PC-3 (cell line): ENCODE results near the gene CCDC78. TPM values are rescaled to one million over a fixed set of nuclear protein-coding genes. Genes with fewer than 3 reads are reported as not detected.

Experiments used
- ATAC-seq: fragments of 200-7000 bp; cut with Tn5 transposase; 2 replicates; pipeline ENCODE4 v1.9.1; 2020; ENCODE audit warnings: mild to moderate bottlenecking, moderate library complexity
- BruUV-seq: library from RNA; stranded (reverse); fragments of 400-500 nt; replicated peaks from 2 replicates; lab custom pipeline; 2021; lab: Mats Ljungman, UMichigan
- CTCF ChIA-PET: fragments of 300-600 bp; sonication (Branson Sonifier 250); formaldehyde crosslinking; loops from one replicate; lab custom pipeline; 2022; ENCODE audit warnings: antibody characterized with exemption; lab: Charles Lee
- POLR2A ChIA-PET: fragments of 300-600 bp; sonication (Branson Sonifier 250); formaldehyde crosslinking; loops from one replicate; lab custom pipeline; 2022; ENCODE audit warnings: antibody characterized with exemption; ENCODE audit not compliant: unreplicated experiment; lab: Charles Lee
- DNase-seq: peaks from one replicate; pipeline ENCODE4 v3.0.0-alpha.2; 2015
- H2AFZ ChIP-seq: fragments of 300-600 bp; sonication (generic); 2 replicates; pipeline ENCODE4 v1.6.0; 2016; ENCODE audit warnings: antibody characterized with exemption, low read length
- H3F3A ChIP-seq: fragments of 300-600 bp; sonication (generic); one replicate; pipeline ENCODE4 v1.6.0; 2017; ENCODE audit warnings: antibody characterized with exemption, low read length, control low read depth, mild to moderate bottlenecking; ENCODE audit not compliant: unreplicated experiment
- H3K27ac ChIP-seq: fragments of 300-600 bp; sonication (generic); 2 replicates; pipeline ENCODE4 v1.5.1; 2016; ENCODE audit warnings: mild to moderate bottlenecking, low read length
- H3K27me3 ChIP-seq: fragments of 300-600 bp; sonication (generic); 2 replicates; pipeline ENCODE4 v1.6.1; 2016; ENCODE audit warnings: low read length, mixed read lengths
- H3K36me3 ChIP-seq: fragments of 300-600 bp; sonication (generic); 2 replicates; pipeline ENCODE4 v1.6.1; 2016; ENCODE audit warnings: low read depth, mixed run types, low read length, mixed read lengths
- H3K4me1 ChIP-seq: fragments of 300-600 bp; sonication (generic); 2 replicates; pipeline ENCODE4 v1.5.1; 2016; ENCODE audit warnings: low read length; ENCODE audit not compliant: insufficient read depth
- H3K4me2 ChIP-seq: fragments of 300-600 bp; sonication (generic); 2 replicates; pipeline ENCODE4 v1.6.0; 2016; ENCODE audit warnings: low read length
- H3K4me3 ChIP-seq: fragments of 300-600 bp; sonication (generic); 2 replicates; pipeline ENCODE4 v1.5.1; 2016; ENCODE audit warnings: mild to moderate bottlenecking, low read length, mixed read lengths
- H3K79me2 ChIP-seq: fragments of 300-600 bp; sonication (generic); 2 replicates; pipeline ENCODE4 v1.6.1; 2017; ENCODE audit warnings: low read length, mixed read lengths
- H3K9ac ChIP-seq: fragments of 300-600 bp; sonication (generic); 2 replicates; pipeline ENCODE4 v1.6.0; 2016; ENCODE audit warnings: mild to moderate bottlenecking, low read length
- H3K9me2 ChIP-seq: fragments of 300-600 bp; sonication (generic); replicated peaks from 2 replicates; pipeline ENCODE4 v1.6.1; 2016; ENCODE audit warnings: mixed run types, low read length, mixed read lengths
- H3K9me3 ChIP-seq: fragments of 300-600 bp; sonication (generic); 2 replicates; pipeline ENCODE4 v1.6.1; 2016; ENCODE audit warnings: low read length, mixed read lengths
- H4K20me1 ChIP-seq: fragments of 300-600 bp; sonication (generic); 2 replicates; pipeline ENCODE4 v1.6.1; 2016; ENCODE audit warnings: low read length, mixed read lengths
- EZH2 ChIP-seq: fragments of 300-600 bp; sonication (generic); IDR thresholded peaks from one replicate; pipeline ENCODE4 v1.6.1; 2017; ENCODE audit warnings: antibody characterized with exemption, mild to moderate bottlenecking, low read length; ENCODE audit not compliant: unreplicated experiment
- EZH2phosphoT487 ChIP-seq: fragments of 300-600 bp; sonication (generic); IDR thresholded peaks from 2 replicates; pipeline ENCODE4 v1.6.1; 2018; ENCODE audit warnings: mild to moderate bottlenecking, antibody characterized with exemption, low read length, borderline replicate concordance
- intact Hi-C: fragments of 100-400 bp; cut with micrococcal nuclease; formaldehyde crosslinking; loops from 2 replicates; pipeline ENCODE4 v1.9.0; 2023
- total RNA-seq: library from RNA; depleted of rRNA; stranded (reverse); fragments of >200 nt; gene quantifications from 2 replicates; pipeline ENCODE4 v1.2.3, GENCODE V29; 2014
- TF ChIP-seq, protein P1 (sequence below): fragments of 300-600 bp; sonication (generic); conservative IDR thresholded peaks from 2 replicates; pipeline ENCODE4 v1.5.1; 2017; ENCODE audit warnings: antibody characterized with exemption, low read depth, mild to moderate bottlenecking, low read length

CCDC78 gene
- total RNA-seq, 1 experiment from 2014 or later: 3.3 TPM

DNA sequence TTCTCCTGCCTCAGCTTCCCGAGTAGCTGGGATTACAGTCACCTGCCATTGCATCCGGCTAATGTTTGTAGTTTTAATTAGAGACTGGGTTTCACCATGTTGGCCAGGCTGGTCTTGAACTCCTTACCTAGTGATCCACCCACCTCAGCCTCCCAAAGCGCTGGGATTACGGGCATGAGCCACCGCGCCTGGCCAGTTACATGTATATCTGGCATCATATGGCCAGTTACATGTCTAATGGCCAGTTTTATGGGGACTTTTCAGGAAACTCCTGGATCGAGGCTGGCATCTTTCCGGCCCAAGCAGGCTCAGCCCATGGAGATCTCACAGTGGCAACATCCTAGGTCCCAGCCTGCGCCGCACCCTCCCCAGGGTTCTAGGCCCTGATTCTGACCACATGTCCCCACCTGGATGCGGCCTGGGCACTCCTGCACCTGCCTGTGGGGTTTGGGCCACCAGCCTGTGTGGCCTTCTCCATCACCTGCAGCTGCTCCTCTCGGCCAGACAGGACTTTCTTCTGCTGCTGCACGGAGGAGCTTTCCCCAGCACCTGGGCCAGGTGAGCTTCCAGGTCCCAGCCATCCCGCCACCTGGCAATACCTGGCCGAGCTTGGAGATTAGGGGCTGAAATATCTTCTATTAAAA is 15.9 kb upstream of the CCDC78 start:
- TF ChIP-seq, protein P1, sequence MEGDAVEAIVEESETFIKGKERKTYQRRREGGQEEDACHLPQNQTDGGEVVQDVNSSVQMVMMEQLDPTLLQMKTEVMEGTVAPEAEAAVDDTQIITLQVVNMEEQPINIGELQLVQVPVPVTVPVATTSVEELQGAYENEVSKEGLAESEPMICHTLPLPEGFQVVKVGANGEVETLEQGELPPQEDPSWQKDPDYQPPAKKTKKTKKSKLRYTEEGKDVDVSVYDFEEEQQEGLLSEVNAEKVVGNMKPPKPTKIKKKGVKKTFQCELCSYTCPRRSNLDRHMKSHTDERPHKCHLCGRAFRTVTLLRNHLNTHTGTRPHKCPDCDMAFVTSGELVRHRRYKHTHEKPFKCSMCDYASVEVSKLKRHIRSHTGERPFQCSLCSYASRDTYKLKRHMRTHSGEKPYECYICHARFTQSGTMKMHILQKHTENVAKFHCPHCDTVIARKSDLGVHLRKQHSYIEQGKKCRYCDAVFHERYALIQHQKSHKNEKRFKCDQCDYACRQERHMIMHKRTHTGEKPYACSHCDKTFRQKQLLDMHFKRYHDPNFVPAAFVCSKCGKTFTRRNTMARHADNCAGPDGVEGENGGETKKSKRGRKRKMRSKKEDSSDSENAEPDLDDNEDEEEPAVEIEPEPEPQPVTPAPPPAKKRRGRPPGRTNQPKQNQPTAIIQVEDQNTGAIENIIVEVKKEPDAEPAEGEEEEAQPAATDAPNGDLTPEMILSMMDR: no peak
- TF ChIP-seq EZH2 (no peak), EZH2phosphoT487 (no peak)
- peaks cover 5% of the 10 kb centered on the region; the same call in 1 of the 2 replicates for H3K4me1 ChIP-seq
- H3K9me2 ChIP-seq: no peaks in the 10 kb centered on the region
- H3K79me2 ChIP-seq: peaks cover 12% of the 10 kb centered on the region
- no peaks in the 10 kb centered on the region for H3K36me3 ChIP-seq
- no TSS peak for BruUV-seq
- no peaks in the 10 kb centered on the region for H3F3A ChIP-seq
- ATAC-seq (no peak), DNase-seq (no peak)
- H3K9me3 ChIP-seq: no peaks in the 10 kb centered on the region
- no peak overlapping the region for H3K9ac ChIP-seq
- H3K27me3 ChIP-seq: no peaks in the 10 kb centered on the region
- no peak overlapping the region for H3K4me2 ChIP-seq
- ChIA-PET CTCF (interaction anchor here (0.6 kb wide), 1 partner anchor 14 kb away, joined by 12 read pairs; no protein-coding TSS in a partner anchor), POLR2A (no interaction called here)
- no peaks in the 10 kb centered on the region for H4K20me1 ChIP-seq
- no peak overlapping the region for H3K27ac ChIP-seq
- intact Hi-C loops: loop anchor here (5.0 kb wide), 1 partner anchor 40 kb away; no protein-coding TSS in a partner anchor
- H3K4me3 ChIP-seq: no peak overlapping the region
- H2AFZ ChIP-seq: no peak overlapping the region

DNA sequence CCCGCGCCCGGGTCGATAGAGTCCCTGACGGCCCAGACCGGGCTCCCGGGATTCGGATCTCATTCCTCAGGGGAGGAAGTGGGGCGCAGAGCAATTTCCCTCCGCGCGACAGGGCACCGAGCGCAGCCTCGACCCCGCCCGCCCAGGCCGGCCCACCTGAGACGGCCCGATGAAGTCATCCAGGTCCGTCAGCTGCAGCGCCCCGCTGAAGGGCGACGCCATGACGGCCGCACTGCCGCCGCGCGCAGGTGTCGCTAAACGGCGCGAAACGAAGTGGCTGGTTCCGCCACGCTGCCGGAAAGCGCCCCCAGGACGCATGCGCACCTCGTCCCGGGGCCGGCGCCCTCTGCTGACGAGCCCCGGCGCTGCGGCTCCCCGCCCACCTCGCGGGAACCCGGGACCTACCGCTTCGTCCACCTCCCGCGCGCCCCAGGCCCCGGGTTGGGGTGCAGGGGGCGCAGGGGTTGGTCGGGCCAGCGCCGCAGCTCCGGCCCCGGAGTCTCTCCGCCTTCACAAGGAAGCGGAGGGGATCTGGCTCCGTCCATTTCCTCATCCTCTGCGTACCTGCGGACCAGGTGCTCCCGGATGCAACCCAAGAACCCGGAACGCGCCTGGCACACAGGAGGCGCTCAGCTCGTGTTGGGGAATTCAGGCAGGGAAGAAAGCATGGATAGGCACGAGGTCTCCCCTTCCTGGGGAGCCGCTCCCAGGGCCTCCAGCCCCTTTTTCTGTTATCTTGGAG is 14.7 kb upstream of the CCDC78 start, which contains the start of gene CIAO3:
TSS of gene CIAO3 (minus strand) at position 234 of the 742 bp plus-strand sequence. CDS start at position 222, 12 bp downstream.
- no peaks in the 10 kb centered on the region for H3K27me3 ChIP-seq
- H3K79me2 ChIP-seq: peaks cover 12% of the 10 kb centered on the region
- no peaks in the 10 kb centered on the region for H3F3A ChIP-seq
- TF ChIP-seq, protein P1: peak; percentile 76
- TF ChIP-seq EZH2: no peak
- DNase-seq (peak; percentile 86), ATAC-seq (peak; percentile 81)
- H3K27ac ChIP-seq: no peak within 1 kb of the TSS
- H4K20me1 ChIP-seq: no peaks in the 10 kb centered on the region
- no peaks in the 10 kb centered on the region for H3K9me2 ChIP-seq
- H3K4me1 ChIP-seq: peaks cover 5% of the 10 kb centered on the region; the same call in 1 of the 2 replicates
- H2AFZ ChIP-seq: peak within 1 kb of the TSS; percentile 87
- H3K36me3 ChIP-seq: no peaks in the 10 kb centered on the region
- BruUV-seq: TSS peak; percentile 70
- ChIA-PET CTCF (interaction anchor here (1.0 to 1.1 kb wide), 2 partner anchors 29 to 48 kb away, joined by 3 to 5 read pairs; partner anchors contain the start of genes CHTF18 and RPUSD1), POLR2A (no interaction called here)
- H3K9me3 ChIP-seq: no peaks in the 10 kb centered on the region
- peak within 1 kb of the TSS; percentile 97 for H3K4me2 ChIP-seq
- peak within 1 kb of the TSS; percentile 89 for H3K4me3 ChIP-seq
- intact Hi-C loops: loop anchor here (5.0 kb wide), 1 partner anchor 41 kb away; no protein-coding TSS in a partner anchor
- peak within 1 kb of the TSS; percentile 79 for H3K9ac ChIP-seq
